HepG2 (cell line): Measurements from ENCODE around the gene ARPC1A. TPM values are rescaled to one million over a fixed set of nuclear protein-coding genes. Genes with fewer than 3 reads are reported as not detected.

Experiments used
- CEBPB ChIP-seq: IDR thresholded peaks from 2 replicates; pipeline ENCODE4 v1.6.1; 2011; ENCODE audit warnings: low read depth, low read length, improper control_type of control experiment, borderline replicate concordance
- ETV5 ChIP-seq: IDR thresholded peaks from 2 replicates; pipeline ENCODE4 v1.6.1; 2018; ENCODE audit warnings: missing biosample characterization, missing genetic modification reagents, inconsistent platforms, borderline replicate concordance
- FOXO1 ChIP-seq: sonication (generic); formaldehyde crosslinking; IDR thresholded peaks from 2 replicates; pipeline ENCODE4 v1.4.0; 2020; ENCODE audit warnings: missing genetic modification reagents
- ZBTB3 ChIP-seq: sonication (generic); formaldehyde crosslinking; IDR thresholded peaks from 2 replicates; pipeline ENCODE4 v1.4.0; 2020; ENCODE audit warnings: low read depth, mild to moderate bottlenecking, moderate library complexity, missing genetic modification reagents, borderline replicate concordance
- ZNF234 ChIP-seq: sonication (generic); formaldehyde crosslinking; conservative IDR thresholded peaks from 2 replicates; pipeline ENCODE4 v1.5.1; 2020; ENCODE audit warnings: mild to moderate bottlenecking, missing genetic modification reagents
- ZNF235 ChIP-seq: sonication (generic); formaldehyde crosslinking; IDR thresholded peaks from 2 replicates; pipeline ENCODE4 v1.8.1; 2023; ENCODE audit warnings: mild to moderate bottlenecking, missing genetic modification reagents, borderline replicate concordance
- ZNF251 ChIP-seq: sonication (generic); formaldehyde crosslinking; IDR thresholded peaks from 2 replicates; pipeline ENCODE4 v1.9.0; 2021; ENCODE audit warnings: mild to moderate bottlenecking, missing genetic modification reagents
- ZNF354B ChIP-seq: sonication (generic); formaldehyde crosslinking; IDR thresholded peaks from 2 replicates; pipeline ENCODE4 v1.8.0; 2022; ENCODE audit warnings: mild to moderate bottlenecking, missing genetic modification reagents
- ZNF556 ChIP-seq: sonication (generic); formaldehyde crosslinking; IDR thresholded peaks from 2 replicates; pipeline ENCODE4 v1.4.0; 2020; ENCODE audit warnings: mild to moderate bottlenecking, missing genetic modification reagents, borderline replicate concordance
- ZNF564 ChIP-seq: sonication (generic); formaldehyde crosslinking; IDR thresholded peaks from 2 replicates; pipeline ENCODE4 v1.8.1; 2023; ENCODE audit warnings: mild to moderate bottlenecking, missing genetic modification reagents
- ZSCAN12 ChIP-seq: sonication (generic); formaldehyde crosslinking; IDR thresholded peaks from 2 replicates; pipeline ENCODE4 v1.9.0; 2021; ENCODE audit warnings: mild to moderate bottlenecking, missing genetic modification reagents
- polyA plus RNA-seq, 8 experiments: library from polyadenylated mRNA; depleted of rRNA in 3 of 8; stranded (reverse) in 7 of 8; unstranded in 1 of 8; fragments of >200 nt; fragmentation: Illumina TruSeq in 4 of 8; extraction: Trizol in 4 of 8; gene quantifications; 2 replicates each; pipeline versions ENCODE4 v1.2.1 to v1.2.3, GENCODE V29; 2011 to 2016; ENCODE audit warnings: low read depth in 4 of 8, missing spikeins in 1 of 8, mixed read lengths in 1 of 8; ENCODE audit not compliant: insufficient read depth in 1 of 8
- total RNA-seq, 5 experiments: library from RNA; depleted of rRNA; stranded (reverse); fragments of >200 nt; fragmentation: Illumina TruSeq; extraction: Trizol; gene quantifications; 2 replicates each; pipeline ENCODE4 v1.2.3, GENCODE V29; 2016; ENCODE audit warnings: low read depth in 1 of 5
- TF ChIP-seq, protein P1 (sequence below): sonication (generic); formaldehyde crosslinking; IDR thresholded peaks from 2 replicates; pipeline ENCODE4 v1.4.0; 2020; ENCODE audit warnings: missing genetic modification reagents
- TF ChIP-seq, protein P2 (sequence below): sonication (generic); formaldehyde crosslinking; IDR thresholded peaks from 2 replicates; pipeline ENCODE4 v1.5.1; 2020; ENCODE audit warnings: mild to moderate bottlenecking, missing genetic modification reagents, moderate library complexity
- TF ChIP-seq, protein P3 (sequence below): sonication (generic); formaldehyde crosslinking; conservative IDR thresholded peaks from 2 replicates; pipeline ENCODE4 v1.4.0; 2020; ENCODE audit warnings: missing genetic modification reagents
- TF ChIP-seq, protein P4 (sequence below): sonication (generic); formaldehyde crosslinking; IDR thresholded peaks from 2 replicates; pipeline ENCODE4 v1.8.0; 2022; ENCODE audit warnings: missing genetic modification reagents, mild to moderate bottlenecking, moderate library complexity, borderline replicate concordance
- TF ChIP-seq, protein P5 (sequence below): sonication (generic); formaldehyde crosslinking; IDR thresholded peaks from 2 replicates; pipeline ENCODE4 v1.4.0; 2020; ENCODE audit warnings: low read depth, missing genetic modification reagents

ARPC1A gene
- total and polyA plus RNA-seq, 2 of the 13 experiments (the other 11 are each of a cell fraction or from before 2014, with no cell fraction given), result 44.3 to 88.5 TPM

DNA sequence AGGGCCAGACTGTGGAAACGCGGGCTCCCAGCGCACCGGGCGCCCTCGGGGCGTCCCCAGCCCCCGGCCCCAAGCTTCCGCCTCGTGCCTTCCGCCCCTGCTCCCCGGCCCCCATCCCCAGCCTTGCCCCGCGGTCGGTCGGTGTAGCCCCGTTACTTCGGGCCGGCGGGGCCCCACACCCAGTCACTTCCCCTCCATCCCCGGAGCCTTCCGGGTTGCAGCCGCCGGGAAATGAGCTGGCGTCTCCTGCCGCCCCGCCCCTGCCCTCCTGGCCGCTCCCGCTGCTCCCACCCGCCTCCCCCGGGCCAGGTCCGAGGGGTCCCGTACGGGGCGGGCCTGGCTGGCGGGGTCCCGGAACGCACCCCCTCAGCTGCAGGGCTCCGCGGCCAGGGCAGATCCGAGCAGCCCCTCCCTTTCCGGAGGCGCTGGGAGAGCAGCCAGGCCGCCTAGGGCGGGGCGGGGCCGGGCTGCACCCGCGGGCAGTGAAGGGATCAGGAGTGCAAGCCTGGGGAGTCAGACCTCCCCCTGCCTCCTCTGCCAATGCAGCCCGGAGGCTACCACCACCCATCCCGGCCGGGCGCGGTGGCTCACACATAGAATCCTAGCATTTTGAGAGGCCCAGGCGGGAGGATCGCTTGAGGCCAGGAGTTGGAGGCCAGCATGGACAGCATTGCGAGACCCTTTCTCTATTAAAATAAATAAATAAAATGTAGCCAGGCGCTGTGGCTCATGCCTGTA lies 49.5 kb downstream of the ARPC1A start (continued):
- TF ChIP-seq ZNF564, result no peak
- TF ChIP-seq, protein P1, sequence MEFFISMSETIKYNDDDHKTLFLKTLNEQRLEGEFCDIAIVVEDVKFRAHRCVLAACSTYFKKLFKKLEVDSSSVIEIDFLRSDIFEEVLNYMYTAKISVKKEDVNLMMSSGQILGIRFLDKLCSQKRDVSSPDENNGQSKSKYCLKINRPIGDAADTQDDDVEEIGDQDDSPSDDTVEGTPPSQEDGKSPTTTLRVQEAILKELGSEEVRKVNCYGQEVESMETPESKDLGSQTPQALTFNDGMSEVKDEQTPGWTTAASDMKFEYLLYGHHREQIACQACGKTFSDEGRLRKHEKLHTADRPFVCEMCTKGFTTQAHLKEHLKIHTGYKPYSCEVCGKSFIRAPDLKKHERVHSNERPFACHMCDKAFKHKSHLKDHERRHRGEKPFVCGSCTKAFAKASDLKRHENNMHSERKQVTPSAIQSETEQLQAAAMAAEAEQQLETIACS (CRISPR knock-in tag), result no peak
- TF ChIP-seq, protein P2, sequence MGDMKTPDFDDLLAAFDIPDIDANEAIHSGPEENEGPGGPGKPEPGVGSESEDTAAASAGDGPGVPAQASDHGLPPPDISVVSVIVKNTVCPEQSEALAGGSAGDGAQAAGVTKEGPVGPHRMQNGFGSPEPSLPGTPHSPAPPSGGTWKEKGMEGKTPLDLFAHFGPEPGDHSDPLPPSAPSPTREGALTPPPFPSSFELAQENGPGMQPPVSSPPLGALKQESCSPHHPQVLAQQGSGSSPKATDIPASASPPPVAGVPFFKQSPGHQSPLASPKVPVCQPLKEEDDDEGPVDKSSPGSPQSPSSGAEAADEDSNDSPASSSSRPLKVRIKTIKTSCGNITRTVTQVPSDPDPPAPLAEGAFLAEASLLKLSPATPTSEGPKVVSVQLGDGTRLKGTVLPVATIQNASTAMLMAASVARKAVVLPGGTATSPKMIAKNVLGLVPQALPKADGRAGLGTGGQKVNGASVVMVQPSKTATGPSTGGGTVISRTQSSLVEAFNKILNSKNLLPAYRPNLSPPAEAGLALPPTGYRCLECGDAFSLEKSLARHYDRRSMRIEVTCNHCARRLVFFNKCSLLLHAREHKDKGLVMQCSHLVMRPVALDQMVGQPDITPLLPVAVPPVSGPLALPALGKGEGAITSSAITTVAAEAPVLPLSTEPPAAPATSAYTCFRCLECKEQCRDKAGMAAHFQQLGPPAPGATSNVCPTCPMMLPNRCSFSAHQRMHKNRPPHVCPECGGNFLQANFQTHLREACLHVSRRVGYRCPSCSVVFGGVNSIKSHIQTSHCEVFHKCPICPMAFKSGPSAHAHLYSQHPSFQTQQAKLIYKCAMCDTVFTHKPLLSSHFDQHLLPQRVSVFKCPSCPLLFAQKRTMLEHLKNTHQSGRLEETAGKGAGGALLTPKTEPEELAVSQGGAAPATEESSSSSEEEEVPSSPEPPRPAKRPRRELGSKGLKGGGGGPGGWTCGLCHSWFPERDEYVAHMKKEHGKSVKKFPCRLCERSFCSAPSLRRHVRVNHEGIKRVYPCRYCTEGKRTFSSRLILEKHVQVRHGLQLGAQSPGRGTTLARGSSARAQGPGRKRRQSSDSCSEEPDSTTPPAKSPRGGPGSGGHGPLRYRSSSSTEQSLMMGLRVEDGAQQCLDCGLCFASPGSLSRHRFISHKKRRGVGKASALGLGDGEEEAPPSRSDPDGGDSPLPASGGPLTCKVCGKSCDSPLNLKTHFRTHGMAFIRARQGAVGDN, result peak; percentile 65
- TF ChIP-seq ZNF556 (CRISPR knock-in tag), result no peak
- TF ChIP-seq ZSCAN12 (CRISPR knock-in tag), result no peak
- TF ChIP-seq ZNF235 (CRISPR knock-in tag), result no peak
- no peak for TF ChIP-seq ZBTB3 (CRISPR knock-in tag)
- TF ChIP-seq ETV5, result peak; percentile 72
- TF ChIP-seq, protein P3, sequence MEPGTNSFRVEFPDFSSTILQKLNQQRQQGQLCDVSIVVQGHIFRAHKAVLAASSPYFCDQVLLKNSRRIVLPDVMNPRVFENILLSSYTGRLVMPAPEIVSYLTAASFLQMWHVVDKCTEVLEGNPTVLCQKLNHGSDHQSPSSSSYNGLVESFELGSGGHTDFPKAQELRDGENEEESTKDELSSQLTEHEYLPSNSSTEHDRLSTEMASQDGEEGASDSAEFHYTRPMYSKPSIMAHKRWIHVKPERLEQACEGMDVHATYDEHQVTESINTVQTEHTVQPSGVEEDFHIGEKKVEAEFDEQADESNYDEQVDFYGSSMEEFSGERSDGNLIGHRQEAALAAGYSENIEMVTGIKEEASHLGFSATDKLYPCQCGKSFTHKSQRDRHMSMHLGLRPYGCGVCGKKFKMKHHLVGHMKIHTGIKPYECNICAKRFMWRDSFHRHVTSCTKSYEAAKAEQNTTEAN (CRISPR knock-in tag), result no peak
- no peak for TF ChIP-seq FOXO1 (CRISPR knock-in tag)
- TF ChIP-seq ZNF251 (CRISPR knock-in tag), result no peak
- TF ChIP-seq, protein P4, sequence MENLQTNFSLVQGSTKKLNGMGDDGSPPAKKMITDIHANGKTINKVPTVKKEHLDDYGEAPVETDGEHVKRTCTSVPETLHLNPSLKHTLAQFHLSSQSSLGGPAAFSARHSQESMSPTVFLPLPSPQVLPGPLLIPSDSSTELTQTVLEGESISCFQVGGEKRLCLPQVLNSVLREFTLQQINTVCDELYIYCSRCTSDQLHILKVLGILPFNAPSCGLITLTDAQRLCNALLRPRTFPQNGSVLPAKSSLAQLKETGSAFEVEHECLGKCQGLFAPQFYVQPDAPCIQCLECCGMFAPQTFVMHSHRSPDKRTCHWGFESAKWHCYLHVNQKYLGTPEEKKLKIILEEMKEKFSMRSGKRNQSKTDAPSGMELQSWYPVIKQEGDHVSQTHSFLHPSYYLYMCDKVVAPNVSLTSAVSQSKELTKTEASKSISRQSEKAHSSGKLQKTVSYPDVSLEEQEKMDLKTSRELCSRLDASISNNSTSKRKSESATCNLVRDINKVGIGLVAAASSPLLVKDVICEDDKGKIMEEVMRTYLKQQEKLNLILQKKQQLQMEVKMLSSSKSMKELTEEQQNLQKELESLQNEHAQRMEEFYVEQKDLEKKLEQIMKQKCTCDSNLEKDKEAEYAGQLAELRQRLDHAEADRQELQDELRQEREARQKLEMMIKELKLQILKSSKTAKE, result no peak
- no peak for TF ChIP-seq CEBPB
- TF ChIP-seq ZNF234 (CRISPR knock-in tag), result no peak
- TF ChIP-seq ZNF354B, result no peak
- TF ChIP-seq, protein P5, sequence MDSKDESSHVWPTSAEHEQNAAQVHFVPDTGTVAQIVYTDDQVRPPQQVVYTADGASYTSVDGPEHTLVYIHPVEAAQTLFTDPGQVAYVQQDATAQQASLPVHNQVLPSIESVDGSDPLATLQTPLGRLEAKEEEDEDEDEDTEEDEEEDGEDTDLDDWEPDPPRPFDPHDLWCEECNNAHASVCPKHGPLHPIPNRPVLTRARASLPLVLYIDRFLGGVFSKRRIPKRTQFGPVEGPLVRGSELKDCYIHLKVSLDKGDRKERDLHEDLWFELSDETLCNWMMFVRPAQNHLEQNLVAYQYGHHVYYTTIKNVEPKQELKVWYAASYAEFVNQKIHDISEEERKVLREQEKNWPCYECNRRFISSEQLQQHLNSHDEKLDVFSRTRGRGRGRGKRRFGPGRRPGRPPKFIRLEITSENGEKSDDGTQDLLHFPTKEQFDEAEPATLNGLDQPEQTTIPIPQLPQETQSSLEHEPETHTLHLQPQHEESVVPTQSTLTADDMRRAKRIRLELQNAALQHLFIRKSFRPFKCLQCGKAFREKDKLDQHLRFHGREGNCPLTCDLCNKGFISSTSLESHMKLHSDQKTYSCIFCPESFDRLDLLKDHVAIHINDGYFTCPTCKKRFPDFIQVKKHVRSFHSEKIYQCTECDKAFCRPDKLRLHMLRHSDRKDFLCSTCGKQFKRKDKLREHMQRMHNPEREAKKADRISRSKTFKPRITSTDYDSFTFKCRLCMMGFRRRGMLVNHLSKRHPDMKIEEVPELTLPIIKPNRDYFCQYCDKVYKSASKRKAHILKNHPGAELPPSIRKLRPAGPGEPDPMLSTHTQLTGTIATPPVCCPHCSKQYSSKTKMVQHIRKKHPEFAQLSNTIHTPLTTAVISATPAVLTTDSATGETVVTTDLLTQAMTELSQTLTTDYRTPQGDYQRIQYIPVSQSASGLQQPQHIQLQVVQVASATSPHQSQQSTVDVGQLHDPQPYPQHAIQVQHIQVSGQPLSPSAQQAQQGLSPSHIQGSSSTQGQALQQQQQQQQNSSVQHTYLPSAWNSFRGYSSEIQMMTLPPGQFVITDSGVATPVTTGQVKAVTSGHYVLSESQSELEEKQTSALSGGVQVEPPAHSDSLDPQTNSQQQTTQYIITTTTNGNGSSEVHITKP, result 0 out of 2 replicates have a peak, but pooled peaks have one; percentile 26
